DND-41 (cell line): ENCODE measurements around the gene MMP10.

Source experiments
- ATAC-seq: fragments of 200-7000 bp; cut with Tn5 transposase; 3 replicates; pipeline ENCODE4 v1.9.1; 2021; ENCODE audit warnings: low read depth; ENCODE audit not compliant: insufficient read depth
- DNase-seq: peaks from one replicate; pipeline ENCODE4 v3.0.0-alpha.2; 2020
- H2AFZ ChIP-seq: 2 replicates; pipeline ENCODE4 v1.6.0; 2012; ENCODE audit warnings: low read depth, low read length
- H3K27ac ChIP-seq: 2 replicates; pipeline ENCODE4 v1.5.1; 2012; ENCODE audit warnings: low read length, inconsistent platforms
- H3K27me3 ChIP-seq: fragments of 200-600 bp; sonication (generic); 2 replicates; pipeline ENCODE4 v1.6.0; 2012; ENCODE audit warnings: low read length, mild to moderate bottlenecking, inconsistent platforms; ENCODE audit not compliant: insufficient read depth, poor library complexity
- H3K36me3 ChIP-seq: 2 replicates; pipeline ENCODE4 v1.5.1; 2012; ENCODE audit warnings: low read length, inconsistent platforms; ENCODE audit not compliant: insufficient read depth
- H3K4me1 ChIP-seq: 2 replicates; pipeline ENCODE4 v1.5.1; 2012; ENCODE audit warnings: mild to moderate bottlenecking, low read length; ENCODE audit not compliant: insufficient read depth
- H3K4me2 ChIP-seq: 2 replicates; pipeline ENCODE4 v1.6.0; 2012; ENCODE audit warnings: mild to moderate bottlenecking, moderate library complexity, low read length, inconsistent platforms; ENCODE audit not compliant: insufficient read depth
- H3K4me3 ChIP-seq, 2 experiments: fragments of 200-600 bp in 1 of 2; shearing (Covaris generic) in 1 of 2; 2 replicates each; pipeline ENCODE4 v1.5.1; 2012 to 2016; ENCODE audit warnings: inconsistent platforms in 2 of 2, low read length in 2 of 2, mild to moderate bottlenecking in 2 of 2, low read depth in 1 of 2, moderate library complexity in 1 of 2
- H3K79me2 ChIP-seq: 2 replicates; pipeline ENCODE4 v1.6.0; 2012; ENCODE audit warnings: low read length, inconsistent platforms; ENCODE audit not compliant: insufficient read depth
- H3K9ac ChIP-seq: 2 replicates; pipeline ENCODE4 v1.6.0; 2012; ENCODE audit warnings: low read depth, mild to moderate bottlenecking, inconsistent platforms, low read length, moderate library complexity
- H3K9me3 ChIP-seq: 2 replicates; pipeline ENCODE4 v1.5.1; 2012; ENCODE audit warnings: low read length, moderate library complexity, mild to moderate bottlenecking, inconsistent platforms; ENCODE audit not compliant: insufficient read depth, severe bottlenecking
- H4K20me1 ChIP-seq: 2 replicates; pipeline ENCODE4 v1.6.0; 2012; ENCODE audit warnings: low read length; ENCODE audit not compliant: insufficient read depth
- EZH2 ChIP-seq: IDR thresholded peaks from 3 replicates; pipeline ENCODE4 v1.6.1; 2012; ENCODE audit warnings: borderline replicate concordance, low read depth, mild to moderate bottlenecking, moderate library complexity, low read length, inconsistent platforms; ENCODE audit not compliant: severe bottlenecking
- TF ChIP-seq, protein P1 (sequence below): IDR thresholded peaks from 2 replicates; pipeline ENCODE4 v1.5.1; 2012; ENCODE audit warnings: borderline replicate concordance, low read length, moderate library complexity, mild to moderate bottlenecking; ENCODE audit not compliant: poor library complexity, severe bottlenecking; ENCODE audit errors: extremely low read depth

MMP10 gene

DNA sequence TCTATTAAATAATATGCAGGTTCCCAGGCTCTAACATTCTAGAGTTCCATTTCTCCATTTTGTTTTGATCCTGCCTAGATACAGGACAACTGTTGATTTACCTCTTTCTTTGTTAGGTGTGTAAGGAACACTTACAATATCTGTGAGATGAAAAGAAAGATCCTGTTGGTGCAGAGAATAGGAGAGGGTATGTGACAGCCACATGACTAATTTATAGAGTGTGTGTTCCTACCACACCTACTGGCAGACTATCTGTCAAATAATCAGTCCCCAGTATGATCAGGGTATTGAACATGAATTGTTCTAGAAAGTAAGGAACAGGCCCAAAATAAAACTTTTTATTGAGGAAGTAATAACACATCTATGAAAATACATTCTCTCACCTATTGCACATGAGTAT, 10.2 kb downstream of the MMP10 start:
- H3K4me3 ChIP-seq, result no peak overlapping the region
- ATAC-seq (no peak), DNase-seq (no peak)
- H3K9me3 ChIP-seq, result no peaks in the 10 kb centered on the region
- peaks cover 2% of the 10 kb centered on the region for H3K27me3 ChIP-seq
- H2AFZ ChIP-seq, result no peak overlapping the region
- no peak overlapping the region for H3K9ac ChIP-seq
- H3K27ac ChIP-seq, result no peak overlapping the region
- H3K36me3 ChIP-seq, result no peaks in the 10 kb centered on the region
- no peaks in the 10 kb centered on the region for H4K20me1 ChIP-seq
- no peak overlapping the region for H3K4me2 ChIP-seq
- H3K4me1 ChIP-seq, result no peaks in the 10 kb centered on the region
- TF ChIP-seq, protein P1, sequence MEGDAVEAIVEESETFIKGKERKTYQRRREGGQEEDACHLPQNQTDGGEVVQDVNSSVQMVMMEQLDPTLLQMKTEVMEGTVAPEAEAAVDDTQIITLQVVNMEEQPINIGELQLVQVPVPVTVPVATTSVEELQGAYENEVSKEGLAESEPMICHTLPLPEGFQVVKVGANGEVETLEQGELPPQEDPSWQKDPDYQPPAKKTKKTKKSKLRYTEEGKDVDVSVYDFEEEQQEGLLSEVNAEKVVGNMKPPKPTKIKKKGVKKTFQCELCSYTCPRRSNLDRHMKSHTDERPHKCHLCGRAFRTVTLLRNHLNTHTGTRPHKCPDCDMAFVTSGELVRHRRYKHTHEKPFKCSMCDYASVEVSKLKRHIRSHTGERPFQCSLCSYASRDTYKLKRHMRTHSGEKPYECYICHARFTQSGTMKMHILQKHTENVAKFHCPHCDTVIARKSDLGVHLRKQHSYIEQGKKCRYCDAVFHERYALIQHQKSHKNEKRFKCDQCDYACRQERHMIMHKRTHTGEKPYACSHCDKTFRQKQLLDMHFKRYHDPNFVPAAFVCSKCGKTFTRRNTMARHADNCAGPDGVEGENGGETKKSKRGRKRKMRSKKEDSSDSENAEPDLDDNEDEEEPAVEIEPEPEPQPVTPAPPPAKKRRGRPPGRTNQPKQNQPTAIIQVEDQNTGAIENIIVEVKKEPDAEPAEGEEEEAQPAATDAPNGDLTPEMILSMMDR, result no peak
- TF ChIP-seq EZH2, result no peak
- no peaks in the 10 kb centered on the region for H3K79me2 ChIP-seq

DNA sequence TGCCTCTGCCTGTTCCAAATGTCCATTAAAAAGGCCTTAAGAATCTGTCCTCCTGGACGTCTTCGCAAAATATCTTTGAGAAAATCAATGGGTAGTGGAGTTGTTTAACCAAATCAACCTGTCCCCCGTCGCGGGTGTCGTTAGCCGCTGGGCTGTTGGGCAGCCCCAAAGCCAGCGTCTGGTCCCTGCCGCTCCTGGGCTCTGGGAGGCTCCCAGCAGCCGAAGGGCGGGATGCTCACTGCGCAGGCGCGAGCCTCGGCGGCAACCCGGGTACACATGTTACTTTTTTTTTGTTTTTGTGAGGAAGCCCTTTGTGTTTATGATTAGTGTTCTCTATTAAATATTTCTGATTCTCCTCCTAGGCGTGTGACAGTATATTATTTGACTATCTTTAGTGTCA, 12.6 kb downstream of the MMP10 start:
- Histone ChIP-seq H3K4me2 (no peak overlapping the region), H2AFZ (no peak overlapping the region), H4K20me1 (no peaks in the 10 kb centered on the region), H3K79me2 (no peaks in the 10 kb centered on the region), H3K9ac (no peak overlapping the region), H3K4me1 (no peaks in the 10 kb centered on the region), H3K4me3 (no peak overlapping the region), H3K9me3 (no peaks in the 10 kb centered on the region), H3K27ac (no peak overlapping the region), H3K27me3 (peaks cover 5% of the 10 kb centered on the region), H3K36me3 (no peaks in the 10 kb centered on the region)
- DNase-seq (no peak), ATAC-seq (no peak)
- no peak for TF ChIP-seq EZH2
- TF ChIP-seq, protein P1, result no peak

DNA sequence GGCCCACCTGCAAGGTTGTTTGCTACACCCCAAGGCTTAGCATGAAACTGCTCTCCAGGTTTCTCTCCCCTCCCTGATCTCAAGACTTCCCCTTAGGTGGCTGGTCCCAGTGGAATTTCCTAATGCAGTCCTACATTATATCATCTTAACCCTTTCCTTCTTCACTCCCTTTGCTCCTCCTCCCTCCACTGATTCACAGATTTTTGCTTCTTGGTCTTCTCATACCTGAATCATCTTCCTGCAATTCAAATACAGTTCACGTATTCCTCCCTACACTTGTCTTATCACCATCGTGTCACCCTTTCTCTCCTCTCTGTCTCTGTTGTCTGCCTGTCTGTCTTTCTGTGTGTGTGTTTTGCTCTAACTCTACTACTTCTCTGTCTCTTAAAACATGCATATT, 17.0 kb downstream of the MMP10 start:
- DNase-seq (no peak), ATAC-seq (no peak)
- H3K79me2 ChIP-seq, result no peaks in the 10 kb centered on the region
- H3K4me2 ChIP-seq, result no peak overlapping the region
- H3K36me3 ChIP-seq, result no peaks in the 10 kb centered on the region
- no peaks in the 10 kb centered on the region for H4K20me1 ChIP-seq
- no peak overlapping the region for H3K9ac ChIP-seq
- no peak overlapping the region for H3K27ac ChIP-seq
- no peaks in the 10 kb centered on the region for H3K4me1 ChIP-seq
- H3K27me3 ChIP-seq, result peaks cover 5% of the 10 kb centered on the region
- no peak overlapping the region for H3K4me3 ChIP-seq
- H2AFZ ChIP-seq, result no peak overlapping the region
- TF ChIP-seq, protein P1, result no peak
- TF ChIP-seq EZH2, result no peak
- no peaks in the 10 kb centered on the region for H3K9me3 ChIP-seq

DNA sequence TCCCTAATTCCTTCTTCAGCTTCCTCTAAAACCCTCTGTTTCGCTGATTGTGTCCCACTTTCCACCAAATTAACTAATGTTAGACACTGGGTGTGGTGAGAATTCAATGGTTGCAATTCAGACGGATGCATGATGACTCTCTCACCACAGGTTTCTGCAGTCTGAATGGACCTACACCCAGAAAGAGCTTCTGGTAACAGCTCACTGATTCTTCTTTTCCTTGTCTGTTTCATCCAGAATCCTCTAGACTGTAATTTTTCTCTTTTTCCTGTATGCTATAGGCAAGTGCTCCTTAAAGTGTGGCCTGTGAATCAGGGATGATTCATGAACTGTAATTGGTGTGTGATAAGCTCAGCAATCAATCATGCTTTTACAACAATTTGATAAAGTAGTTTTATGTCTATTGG, 18.1 kb downstream of the MMP10 start:
- Histone ChIP-seq H3K27ac (no peak overlapping the region), H3K36me3 (no peaks in the 10 kb centered on the region), H3K4me2 (no peak overlapping the region), H3K4me1 (no peaks in the 10 kb centered on the region), H2AFZ (no peak overlapping the region), H3K79me2 (no peaks in the 10 kb centered on the region), H3K27me3 (peaks cover 13% of the 10 kb centered on the region), H3K9me3 (no peaks in the 10 kb centered on the region), H3K4me3 (no peak overlapping the region), H4K20me1 (no peaks in the 10 kb centered on the region), H3K9ac (no peak overlapping the region)
- no peak for DNase-seq
- TF ChIP-seq, protein P1, result no peak
- TF ChIP-seq EZH2, result no peak
- ATAC-seq, result no peak
